ENCODE results near the gene NINJ1. TPM values are rescaled to one million over a fixed set of nuclear protein-coding genes. Genes with fewer than 3 reads are reported as not detected.

The NINJ1 gene
- total and polyA plus RNA-seq, 2 of the 13 experiments (the other 11 are each of a cell fraction or from before 2014, with no cell fraction given) = 81.2 to 92.1 TPM

- TF ChIP-seq CSRNP2 (CRISPR knock-in tag; conservative IDR thresholded peaks at IDR 0.05; ENCODE audit: low read depth) = no peak
- no peak for TF ChIP-seq THAP7 (CRISPR knock-in tag; IDR thresholded peaks at IDR 0.05)
- 0 out of 2 replicates have a peak, but pooled peaks have one; percentile 28 for TF ChIP-seq GLI4 (CRISPR knock-in tag; IDR thresholded peaks at IDR 0.05; ENCODE audit: borderline replicate concordance)
- 0 out of 2 replicates have a peak, but pooled peaks have one; percentile 59 for TF ChIP-seq FOXO1 (CRISPR knock-in tag; IDR thresholded peaks at IDR 0.05)
- no peak for TF ChIP-seq PHB2 (IDR thresholded peaks at IDR 0.05; ENCODE audit: partially characterized antibody)
- TF ChIP-seq REPIN1 (CRISPR knock-in tag; IDR thresholded peaks at IDR 0.05; ENCODE audit: borderline replicate concordance, low read depth) = 0 out of 2 replicates have a peak, but pooled peaks have one; percentile 37
- no peak for TF ChIP-seq CBX1 (IDR thresholded peaks at IDR 0.05; ENCODE audit: low read depth)
- peak; percentile 54 for TF ChIP-seq TFDP2 (CRISPR knock-in tag; IDR thresholded peaks at IDR 0.05)
- TF ChIP-seq ZNF12 (CRISPR knock-in tag; IDR thresholded peaks at IDR 0.05) = no peak
- peak; percentile 49; the same call in 1 of the 2 replicates for TF ChIP-seq HOXA3 (CRISPR knock-in tag; IDR thresholded peaks at IDR 0.05)
- TF ChIP-seq HOXA5 (CRISPR knock-in tag; IDR thresholded peaks at IDR 0.05) = 0 out of 2 replicates have a peak, but pooled peaks have one; percentile 51
- TF ChIP-seq SAFB2 (CRISPR knock-in tag; IDR thresholded peaks at IDR 0.05; ENCODE audit: borderline replicate concordance, low read depth) = no peak
- 0 out of 2 replicates have a peak, but pooled peaks have one; percentile 34 for TF ChIP-seq HMG20A (CRISPR knock-in tag; IDR thresholded peaks at IDR 0.05; ENCODE audit: borderline replicate concordance)
- TF ChIP-seq ZNF451 (CRISPR knock-in tag; IDR thresholded peaks at IDR 0.05) = 0 out of 2 replicates have a peak, but pooled peaks have one; percentile 52
- no peak; the same call in 1 of the 2 replicates for TF ChIP-seq SMAD1 (CRISPR knock-in tag; IDR thresholded peaks at IDR 0.05; ENCODE audit: borderline replicate concordance, low read depth)
- TF ChIP-seq NFIB (CRISPR knock-in tag; IDR thresholded peaks at IDR 0.05; ENCODE audit: borderline replicate concordance) = no peak
- 0 out of 2 replicates have a peak, but pooled peaks have one; percentile 46 for TF ChIP-seq ZNF33B (CRISPR knock-in tag; IDR thresholded peaks at IDR 0.05)
- TF ChIP-seq CCDC6 (CRISPR knock-in tag; IDR thresholded peaks at IDR 0.05) = 0 out of 2 replicates have a peak, but pooled peaks have one; percentile 38
- no peak for TF ChIP-seq ZNF850 (CRISPR knock-in tag; conservative IDR thresholded peaks at IDR 0.05)
- TF ChIP-seq STAT5B (CRISPR knock-in tag; IDR thresholded peaks at IDR 0.05) = no peak
- TF ChIP-seq ZBED4 (CRISPR knock-in tag; IDR thresholded peaks at IDR 0.05; ENCODE audit: borderline replicate concordance) = peak; percentile 61; the same call in 1 of the 2 replicates
- TF ChIP-seq ARNT2 (CRISPR knock-in tag; IDR thresholded peaks at IDR 0.05; ENCODE audit: low read depth) = 0 out of 2 replicates have a peak, but pooled peaks have one; percentile 23
These were observed 25.8 kb upstream of the NINJ1 start (continued) for GRCh38 chr9:93159601-93160471.
